HCT116 (cell line): Measurements from ENCODE around the gene DIS3L2. TPM values are rescaled to one million over a fixed set of nuclear protein-coding genes. Genes with fewer than 3 reads are reported as not detected.

Experiments
- ATAC-seq: fragments of 200-7000 bp; cut with Tn5 transposase; 2 replicates; pipeline ENCODE4 v1.9.1; 2020; ENCODE audit warnings: mild to moderate bottlenecking, moderate library complexity
- BruUV-seq: library from RNA; stranded (reverse); fragments of 400-500 nt; replicated peaks from 2 replicates; lab custom pipeline; 2021; lab: Mats Ljungman, UMichigan
- CTCF ChIA-PET: fragments of 300-600 bp; sonication (Branson Sonifier 250); formaldehyde crosslinking; loops from one replicate; lab custom pipeline; 2021; ENCODE audit warnings: antibody characterized with exemption; lab: Charles Lee
- POLR2A ChIA-PET: fragments of 300-600, 350-600 bp; sonication (Branson Sonifier 250); formaldehyde crosslinking; loops from one replicate; lab custom pipeline; 2021; ENCODE audit warnings: antibody characterized with exemption; lab: Charles Lee
- RAD21 ChIA-PET, 2 experiments: fragments of 300-600 bp; sonication (Branson Sonifier 250); formaldehyde crosslinking; loops; one replicate each; lab custom pipeline; 2023; ENCODE audit warnings: low total read pairs in 2 of 2; ENCODE audit not compliant: uncharacterized antibody in 2 of 2, unreplicated experiment in 2 of 2, low non-redundant PET in 1 of 2; lab: Charles Lee
- DNase-seq: peaks from one replicate; pipeline ENCODE4 v3.0.0-alpha.2; 2010; ENCODE audit warnings: low read depth, low spot score
- H2AFZ ChIP-seq: fragments of 200-600 bp; shearing (Covaris generic), sonication (generic); 2 replicates; pipeline ENCODE4 v1.6.1; 2017; ENCODE audit warnings: low read depth, mixed run types, mixed read lengths, antibody characterized with exemption, low read length; ENCODE audit not compliant: poor library complexity, severe bottlenecking
- H3K27ac ChIP-seq: 2 replicates; pipeline ENCODE4 v1.5.1; 2012; ENCODE audit warnings: low read depth, low read length
- H3K27me3 ChIP-seq: fragments of 200-600 bp; sonication (generic); 2 replicates; pipeline ENCODE4 v1.6.1; 2016; ENCODE audit warnings: mixed run types, low read length, mixed read lengths; ENCODE audit not compliant: insufficient read depth
- H3K36me3 ChIP-seq, 2 experiments: fragments of 200-500 bp in 1 of 2; fragments of 200-600 bp in 1 of 2; sonication (Bioruptor generic) in 1 of 2; sonication (generic) in 1 of 2; 2 replicates each; pipeline versions ENCODE4 v1.5.1 to v1.6.1; 2014 to 2016; ENCODE audit warnings: low read length in 2 of 2, inconsistent platforms in 1 of 2, mixed read lengths in 1 of 2, mixed run types in 1 of 2; ENCODE audit not compliant: insufficient read depth in 2 of 2, control insufficient read depth in 1 of 2
- H3K4me1 ChIP-seq, 2 experiments: fragments of 200-600 bp in 1 of 2; sonication (generic) in 1 of 2; 2 replicates each; pipeline versions ENCODE4 v1.5.1 to v1.6.1; 2012 to 2017; ENCODE audit warnings: low read length in 2 of 2, inconsistent platforms in 1 of 2, mild to moderate bottlenecking in 1 of 2, mixed read lengths in 1 of 2, mixed run types in 1 of 2, moderate library complexity in 1 of 2; ENCODE audit not compliant: insufficient read depth in 2 of 2, control insufficient read depth in 1 of 2
- H3K4me2 ChIP-seq: fragments of 200-600 bp; sonication (generic); 2 replicates; pipeline ENCODE4 v1.6.1; 2017; ENCODE audit warnings: mixed run types, low read length, mixed read lengths
- H3K4me3 ChIP-seq, 2 experiments: fragments of 200-600 bp in 1 of 2; sonication (generic) in 1 of 2; replicated peaks in 1 of 2; 2 replicates each; pipeline ENCODE4 v1.5.1; 2011 to 2016; ENCODE audit warnings: low read length in 2 of 2, control low read depth in 1 of 2, low read depth in 1 of 2, mild to moderate bottlenecking in 1 of 2, mixed read lengths in 1 of 2, mixed run types in 1 of 2
- H3K79me2 ChIP-seq: fragments of 200-600 bp; sonication (generic); 2 replicates; pipeline ENCODE4 v1.6.1; 2017; ENCODE audit warnings: mild to moderate bottlenecking, mixed run types, low read length, moderate library complexity, mixed read lengths; ENCODE audit not compliant: insufficient read depth
- H3K9ac ChIP-seq: fragments of 200-600 bp; sonication (generic); 2 replicates; pipeline ENCODE4 v1.6.1; 2016; ENCODE audit warnings: low read length, mixed read lengths
- H3K9me2 ChIP-seq: fragments of 200-600 bp; sonication (generic), shearing (Covaris generic); 2 replicates; pipeline ENCODE4 v1.6.1; 2017; ENCODE audit warnings: mixed run types, mild to moderate bottlenecking, moderate library complexity; ENCODE audit not compliant: insufficient read depth
- H3K9me3 ChIP-seq, 2 experiments: fragments of 200-500 bp in 1 of 2; fragments of 200-600 bp in 1 of 2; sonication (Bioruptor generic) in 1 of 2; sonication (generic) in 1 of 2; 2 replicates each; pipeline ENCODE4 v1.6.1; 2014 to 2017; ENCODE audit warnings: low read length in 2 of 2, mixed read lengths in 2 of 2, inconsistent platforms in 1 of 2, low read depth in 1 of 2, mild to moderate bottlenecking in 1 of 2, mixed run types in 1 of 2, moderate library complexity in 1 of 2; ENCODE audit not compliant: control insufficient read depth in 1 of 2, insufficient read depth in 1 of 2
- H4K20me1 ChIP-seq: fragments of 200-600 bp; sonication (generic), shearing (Covaris generic); 2 replicates; pipeline ENCODE4 v1.6.1; 2017; ENCODE audit warnings: mixed run types, mild to moderate bottlenecking, moderate library complexity; ENCODE audit not compliant: insufficient read depth
- CEBPB ChIP-seq: IDR thresholded peaks from 2 replicates; pipeline ENCODE4 v1.6.1; 2012; ENCODE audit warnings: low read depth
- EZH2 ChIP-seq: fragments of 200-600 bp; sonication (generic); IDR thresholded peaks from 2 replicates; pipeline ENCODE4 v1.6.1; 2017; ENCODE audit warnings: antibody characterized with exemption, mixed run types
- POLR2A ChIP-seq: IDR thresholded peaks from 2 replicates; pipeline ENCODE4 v1.7.0; 2011; ENCODE audit warnings: borderline replicate concordance; ENCODE audit not compliant: insufficient read depth, insufficient read length; ENCODE audit errors: extremely low read depth
- POLR2AphosphoS5 ChIP-seq: IDR thresholded peaks from 2 replicates; pipeline ENCODE4 v1.6.1; 2011; ENCODE audit warnings: mild to moderate bottlenecking, low read depth, low read length, moderate library complexity
- RAD21 ChIP-seq: IDR thresholded peaks from 2 replicates; pipeline ENCODE4 v1.6.1; 2012; ENCODE audit warnings: low read depth, mild to moderate bottlenecking
- SIN3A ChIP-seq: IDR thresholded peaks from 2 replicates; pipeline ENCODE4 v1.6.1; 2012; ENCODE audit warnings: low read depth
- SP1 ChIP-seq: IDR thresholded peaks from 2 replicates; pipeline ENCODE4 v1.6.1; 2012; ENCODE audit warnings: low read depth
- intact Hi-C: fragments of 100-400 bp; cut with micrococcal nuclease; formaldehyde crosslinking; loops from 2 replicates; pipeline ENCODE4 v1.10.0; 2022
- total RNA-seq: library from RNA; stranded (reverse); gene quantifications from one replicate; pipeline ENCODE4 v1.2.1, GENCODE V29; 2021; ENCODE audit not compliant: unreplicated experiment
- TF ChIP-seq, protein P1 (sequence below): IDR thresholded peaks from 2 replicates; pipeline ENCODE4 v1.6.1; 2012
- TF ChIP-seq, protein P2 (sequence below): IDR thresholded peaks from 2 replicates; pipeline ENCODE4 v1.6.1; 2011; ENCODE audit warnings: mild to moderate bottlenecking, low read length, moderate library complexity; ENCODE audit not compliant: insufficient replicate concordance; ENCODE audit errors: extremely low read depth

The DIS3L2 gene
- total RNA-seq, 1 experiment from 2014 or later = 42.5 TPM

DNA sequence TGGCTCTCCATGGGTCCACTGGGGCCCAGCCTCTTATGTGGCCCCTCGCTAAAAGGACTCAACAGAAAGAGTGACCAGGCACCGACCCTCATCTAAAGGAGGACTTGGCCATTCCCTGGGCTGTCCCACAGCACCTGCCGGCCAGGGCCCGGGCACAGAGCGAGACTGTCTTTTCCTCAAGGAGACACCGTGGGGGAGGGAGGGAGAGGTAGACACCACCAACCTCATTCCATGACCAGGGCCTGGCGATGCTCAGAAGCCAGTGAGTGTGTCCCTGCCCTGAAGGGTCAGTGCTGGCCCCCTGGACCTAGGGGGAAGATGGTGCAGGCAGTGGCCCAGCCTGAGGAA, 377.2 kb downstream of the DIS3L2 start:
- no peak overlapping the region for H3K4me2 ChIP-seq
- no peak overlapping the region for H3K4me3 ChIP-seq
- no peaks in the 10 kb centered on the region for H3K27me3 ChIP-seq
- no peaks in the 10 kb centered on the region for H3K4me1 ChIP-seq
- no peak for TF ChIP-seq SP1
- no peak for TF ChIP-seq SIN3A
- TF ChIP-seq, protein P1, sequence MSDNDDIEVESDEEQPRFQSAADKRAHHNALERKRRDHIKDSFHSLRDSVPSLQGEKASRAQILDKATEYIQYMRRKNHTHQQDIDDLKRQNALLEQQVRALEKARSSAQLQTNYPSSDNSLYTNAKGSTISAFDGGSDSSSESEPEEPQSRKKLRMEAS = no peak
- no peak for TF ChIP-seq EZH2
- no peak for TF ChIP-seq POLR2A
- no peak for TF ChIP-seq CEBPB
- TF ChIP-seq, protein P2, sequence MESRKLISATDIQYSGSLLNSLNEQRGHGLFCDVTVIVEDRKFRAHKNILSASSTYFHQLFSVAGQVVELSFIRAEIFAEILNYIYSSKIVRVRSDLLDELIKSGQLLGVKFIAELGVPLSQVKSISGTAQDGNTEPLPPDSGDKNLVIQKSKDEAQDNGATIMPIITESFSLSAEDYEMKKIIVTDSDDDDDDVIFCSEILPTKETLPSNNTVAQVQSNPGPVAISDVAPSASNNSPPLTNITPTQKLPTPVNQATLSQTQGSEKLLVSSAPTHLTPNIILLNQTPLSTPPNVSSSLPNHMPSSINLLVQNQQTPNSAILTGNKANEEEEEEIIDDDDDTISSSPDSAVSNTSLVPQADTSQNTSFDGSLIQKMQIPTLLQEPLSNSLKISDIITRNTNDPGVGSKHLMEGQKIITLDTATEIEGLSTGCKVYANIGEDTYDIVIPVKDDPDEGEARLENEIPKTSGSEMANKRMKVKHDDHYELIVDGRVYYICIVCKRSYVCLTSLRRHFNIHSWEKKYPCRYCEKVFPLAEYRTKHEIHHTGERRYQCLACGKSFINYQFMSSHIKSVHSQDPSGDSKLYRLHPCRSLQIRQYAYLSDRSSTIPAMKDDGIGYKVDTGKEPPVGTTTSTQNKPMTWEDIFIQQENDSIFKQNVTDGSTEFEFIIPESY = no peak
- no peak for TF ChIP-seq POLR2AphosphoS5
- no peak for TF ChIP-seq RAD21
- H3K9me3 ChIP-seq = no peaks in the 10 kb centered on the region
- intact Hi-C loops = no loop called here
- RAD21 ChIA-PET = no interaction called here
- H3K9ac ChIP-seq = no peak overlapping the region
- no peak overlapping the region for H3K27ac ChIP-seq
- CTCF ChIA-PET = no interaction called here
- no peaks in the 10 kb centered on the region for H4K20me1 ChIP-seq
- DNase-seq (no peak), ATAC-seq (no peak)
- H3K9me2 ChIP-seq = no peaks in the 10 kb centered on the region
- POLR2A ChIA-PET = no interaction called here
- no peaks in the 10 kb centered on the region for H3K36me3 ChIP-seq
- no peaks in the 10 kb centered on the region for H3K79me2 ChIP-seq
- no TSS peak for BruUV-seq
- no peak overlapping the region for H2AFZ ChIP-seq
